ENCODE measurements around the gene PROB1.

The PROB1 gene

DNA sequence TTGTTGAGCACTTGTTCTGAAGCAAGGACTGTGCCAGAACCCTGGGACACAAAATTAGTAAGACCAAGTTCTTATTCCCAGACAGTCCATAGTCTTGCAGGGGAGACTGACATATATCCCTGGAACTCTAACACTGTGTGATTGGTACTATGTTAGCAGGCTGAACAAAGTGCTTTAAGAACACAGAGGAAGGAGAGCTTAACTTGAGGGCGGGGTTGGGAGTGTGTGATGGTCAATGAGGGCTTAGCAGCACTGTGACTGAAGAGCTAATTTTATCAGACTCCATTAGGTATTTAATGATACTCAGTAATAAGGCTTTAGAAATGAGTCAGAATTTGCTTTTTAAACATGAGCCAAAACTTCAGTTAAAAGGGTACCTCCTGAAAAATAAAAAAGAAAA, 23.9 kb upstream of the PROB1 start:
- ChIA-PET CTCF (interaction anchor here (1.0 to 17.0 kb wide), 13 partner anchors 9 to 131 kb away, joined by 3 to 359 read pairs (median 6); partner anchors contain the start of genes DNAJC18 and PROB1), POLR2A (interaction anchor here (1.4 kb wide), 1 partner anchor 95 kb away, joined by 4 read pairs; no protein-coding TSS in a partner anchor)
- H3K9me3 ChIP-seq (ENCODE audit: control extremely low read depth in 1 of 5, control insufficient read depth in 4 of 5, insufficient read depth in 2 of 5, low read depth in 1 of 5, low read length in 4 of 5): no peaks in the 10 kb centered on the region
- no peaks in the 10 kb centered on the region for H3K27me3 ChIP-seq (replicated peaks in 2 of 5; ENCODE audit: control insufficient read depth in 4 of 5, insufficient read depth in 5 of 5, low read length in 4 of 5)
- WGBS (ENCODE audit: insufficient coverage): 100% methylated on average over 1 of the region's 1 CpG
- no peak overlapping the region for H3K27ac ChIP-seq (ENCODE audit: insufficient read depth in 1 of 2, low read depth in 1 of 2, low read length in 2 of 2, poor library complexity in 1 of 2, severe bottlenecking in 2 of 2)
- DNase-seq: no peak
- H3K36me3 ChIP-seq (ENCODE audit: control insufficient read depth in 4 of 4, insufficient read depth in 4 of 4, low read length in 3 of 4): peaks cover 3 to 29% (median 15%) of the 10 kb centered on the region in 4 experiments
- H3K4me1 ChIP-seq (ENCODE audit: control extremely low read depth in 1 of 4, control insufficient read depth in 4 of 4, insufficient read depth in 4 of 4, low read length in 3 of 4): peaks cover 4 to 49% (median 37%) of the 10 kb centered on the region in 4 experiments
- H3K4me3 ChIP-seq (ENCODE audit: control insufficient read depth in 1 of 7, extremely low read depth in 1 of 7, insufficient read depth in 4 of 7, low read depth in 2 of 7, low read length in 6 of 7): no peak overlapping the region

GRCh38 chr5:139417214-139417613, 22.3 kb upstream of the PROB1 start:
- Histone ChIP-seq H3K36me3 (ENCODE audit: control insufficient read depth in 4 of 4, insufficient read depth in 4 of 4, low read length in 3 of 4) (peaks cover 5 to 34% (median 16%) of the 10 kb centered on the region in 4 experiments), H3K4me1 (ENCODE audit: control extremely low read depth in 1 of 4, control insufficient read depth in 4 of 4, insufficient read depth in 4 of 4, low read length in 3 of 4) (peaks cover 4 to 49% (median 36%) of the 10 kb centered on the region in 4 experiments), H3K4me3 (ENCODE audit: control insufficient read depth in 1 of 7, extremely low read depth in 1 of 7, insufficient read depth in 4 of 7, low read depth in 2 of 7, low read length in 6 of 7) (peak overlapping the region in 1 of 7 experiments; percentile 38), H3K9me3 (ENCODE audit: control extremely low read depth in 1 of 5, control insufficient read depth in 4 of 5, insufficient read depth in 2 of 5, low read depth in 1 of 5, low read length in 4 of 5) (no peaks in the 10 kb centered on the region), H3K27ac (ENCODE audit: insufficient read depth in 1 of 2, low read depth in 1 of 2, low read length in 2 of 2, poor library complexity in 1 of 2, severe bottlenecking in 2 of 2) (peak overlapping the region in 1 of 2 experiments; percentile 44), H3K27me3 (replicated peaks in 2 of 5; ENCODE audit: control insufficient read depth in 4 of 5, insufficient read depth in 5 of 5, low read length in 4 of 5) (no peaks in the 10 kb centered on the region)
- peak in 2 of 3 donors; percentile 75 to 84 for DNase-seq
- ChIA-PET CTCF (interaction anchor here (0.6 to 17.0 kb wide), 6 partner anchors 8 to 359 kb away, joined by 3 to 359 read pairs (median 6); partner anchors contain the start of gene SPATA24), POLR2A (no interaction called here)
- 17% methylated on average over 1 of the region's 4 CpGs for WGBS (ENCODE audit: insufficient coverage)

DNA sequence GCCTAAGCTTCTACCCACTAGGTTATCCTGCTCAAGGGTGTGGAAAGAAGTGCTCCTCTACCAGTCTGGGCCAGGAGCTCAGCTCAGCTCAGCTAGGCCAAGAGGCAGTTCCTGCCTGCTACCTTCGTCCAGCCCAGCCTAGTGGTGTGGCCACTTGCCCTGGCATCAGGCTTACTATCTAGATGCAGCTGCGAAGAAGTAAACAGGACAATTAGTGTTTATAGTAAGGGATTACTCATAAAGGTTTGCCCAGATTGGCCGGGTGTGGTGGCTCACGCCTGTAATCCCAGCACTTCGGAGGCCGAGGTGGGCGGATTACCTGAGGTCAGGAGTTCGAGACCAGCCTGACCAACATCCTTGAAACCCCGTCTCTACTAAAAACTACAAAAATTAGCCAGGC, 21.7 kb upstream of the PROB1 start:
- Histone ChIP-seq H3K4me3 (ENCODE audit: control insufficient read depth in 1 of 7, extremely low read depth in 1 of 7, insufficient read depth in 4 of 7, low read depth in 2 of 7, low read length in 6 of 7) (no peak overlapping the region), H3K27me3 (replicated peaks in 2 of 5; ENCODE audit: control insufficient read depth in 4 of 5, insufficient read depth in 5 of 5, low read length in 4 of 5) (no peaks in the 10 kb centered on the region), H3K4me1 (ENCODE audit: control extremely low read depth in 1 of 4, control insufficient read depth in 4 of 4, insufficient read depth in 4 of 4, low read length in 3 of 4) (peaks cover 4 to 49% (median 36%) of the 10 kb centered on the region in 4 experiments), H3K36me3 (ENCODE audit: control insufficient read depth in 4 of 4, insufficient read depth in 4 of 4, low read length in 3 of 4) (peaks cover 5 to 34% (median 16%) of the 10 kb centered on the region in 4 experiments), H3K27ac (ENCODE audit: insufficient read depth in 1 of 2, low read depth in 1 of 2, low read length in 2 of 2, poor library complexity in 1 of 2, severe bottlenecking in 2 of 2) (no peak overlapping the region), H3K9me3 (ENCODE audit: control extremely low read depth in 1 of 5, control insufficient read depth in 4 of 5, insufficient read depth in 2 of 5, low read depth in 1 of 5, low read length in 4 of 5) (no peaks in the 10 kb centered on the region)
- no peak for DNase-seq
- ChIA-PET POLR2A (interaction anchor here (0.6 kb wide), 1 partner anchor 86 kb away, joined by 3 read pairs; no protein-coding TSS in a partner anchor), CTCF (interaction anchor here (1.1 to 17.0 kb wide), 2 partner anchors 13 to 97 kb away, joined by 3 to 359 read pairs; no protein-coding TSS in a partner anchor)
- WGBS (ENCODE audit: insufficient coverage): 100% methylated on average over 8 of the region's 9 CpGs

GRCh38 chr5:139415869-139416268, 21.0 kb upstream of the PROB1 start:
- H3K4me3 ChIP-seq (ENCODE audit: control insufficient read depth in 1 of 7, extremely low read depth in 1 of 7, insufficient read depth in 4 of 7, low read depth in 2 of 7, low read length in 6 of 7): no peak overlapping the region
- no peaks in the 10 kb centered on the region for H3K27me3 ChIP-seq (replicated peaks in 2 of 5; ENCODE audit: control insufficient read depth in 4 of 5, insufficient read depth in 5 of 5, low read length in 4 of 5)
- ChIA-PET CTCF (interaction anchor here (0.7 to 17.0 kb wide), 8 partner anchors 9 to 218 kb away, joined by 3 to 359 read pairs (median 4); no protein-coding TSS in a partner anchor), POLR2A (interaction anchor here (0.6 kb wide), 1 partner anchor 87 kb away, joined by 3 read pairs; no protein-coding TSS in a partner anchor)
- no peaks in the 10 kb centered on the region for H3K9me3 ChIP-seq (ENCODE audit: control extremely low read depth in 1 of 5, control insufficient read depth in 4 of 5, insufficient read depth in 2 of 5, low read depth in 1 of 5, low read length in 4 of 5)
- peaks cover 4 to 49% (median 36%) of the 10 kb centered on the region in 4 experiments for H3K4me1 ChIP-seq (ENCODE audit: control extremely low read depth in 1 of 4, control insufficient read depth in 4 of 4, insufficient read depth in 4 of 4, low read length in 3 of 4)
- no peak overlapping the region for H3K27ac ChIP-seq (ENCODE audit: insufficient read depth in 1 of 2, low read depth in 1 of 2, low read length in 2 of 2, poor library complexity in 1 of 2, severe bottlenecking in 2 of 2)
- peaks cover 5 to 28% (median 14%) of the 10 kb centered on the region in 4 experiments for H3K36me3 ChIP-seq (ENCODE audit: control insufficient read depth in 4 of 4, insufficient read depth in 4 of 4, low read length in 3 of 4)
- DNase-seq: no peak

- CTCF ChIA-PET: interaction anchor here (0.7 to 17.0 kb wide), 8 partner anchors 9 to 219 kb away, joined by 3 to 359 read pairs (median 4); partner anchors contain the start of gene SPATA24
- Histone ChIP-seq H3K9me3 (ENCODE audit: control extremely low read depth in 1 of 5, control insufficient read depth in 4 of 5, insufficient read depth in 2 of 5, low read depth in 1 of 5, low read length in 4 of 5) (no peaks in the 10 kb centered on the region), H3K4me1 (ENCODE audit: control extremely low read depth in 1 of 4, control insufficient read depth in 4 of 4, insufficient read depth in 4 of 4, low read length in 3 of 4) (peaks cover 4 to 49% (median 36%) of the 10 kb centered on the region in 4 experiments), H3K36me3 (ENCODE audit: control insufficient read depth in 4 of 4, insufficient read depth in 4 of 4, low read length in 3 of 4) (peaks cover 4 to 25% (median 12%) of the 10 kb centered on the region in 4 experiments), H3K27me3 (replicated peaks in 2 of 5; ENCODE audit: control insufficient read depth in 4 of 5, insufficient read depth in 5 of 5, low read length in 4 of 5) (no peaks in the 10 kb centered on the region), H3K27ac (ENCODE audit: insufficient read depth in 1 of 2, low read depth in 1 of 2, low read length in 2 of 2, poor library complexity in 1 of 2, severe bottlenecking in 2 of 2) (no peak overlapping the region), H3K4me3 (ENCODE audit: control insufficient read depth in 1 of 7, extremely low read depth in 1 of 7, insufficient read depth in 4 of 7, low read depth in 2 of 7, low read length in 6 of 7) (no peak overlapping the region)
- POLR2A ChIA-PET: no interaction called here
- DNase-seq: no peak
- 91% methylated on average over 8 of the region's 8 CpGs for WGBS (ENCODE audit: insufficient coverage)
Measured at GRCh38 chr5:139415221-139415861, 20.4 kb upstream of the PROB1 start.

DNA sequence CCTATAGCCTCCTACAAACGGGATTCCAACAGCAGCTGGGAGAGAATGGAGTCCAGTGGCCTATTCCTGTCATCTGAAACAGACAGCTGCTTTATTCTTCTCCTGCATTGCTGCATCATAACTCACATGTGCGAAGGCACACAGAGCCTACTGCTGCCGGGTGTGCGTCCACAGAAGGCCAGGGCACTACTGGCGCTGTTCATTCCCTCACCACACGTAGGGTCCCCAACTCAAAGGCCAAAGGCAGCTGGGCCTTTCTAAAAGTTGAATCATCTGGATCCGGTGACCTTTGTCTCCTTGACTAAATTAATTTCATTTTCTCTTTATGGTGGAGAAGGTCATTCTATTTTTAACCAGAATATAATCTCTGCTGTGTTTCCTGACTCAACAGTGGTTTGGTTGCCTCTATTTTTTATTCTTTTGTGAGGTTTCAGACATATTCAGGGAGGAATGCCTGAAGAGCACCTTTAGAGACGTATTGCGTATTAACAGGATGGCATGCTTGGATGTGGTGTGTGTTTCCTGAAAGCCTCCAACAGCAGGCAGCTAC, 19.8 kb upstream of the PROB1 start:
- Histone ChIP-seq H3K27me3 (replicated peaks in 2 of 5; ENCODE audit: control insufficient read depth in 4 of 5, insufficient read depth in 5 of 5, low read length in 4 of 5) (no peaks in the 10 kb centered on the region), H3K36me3 (ENCODE audit: control insufficient read depth in 4 of 4, insufficient read depth in 4 of 4, low read length in 3 of 4) (peaks cover 2 to 20% (median 11%) of the 10 kb centered on the region in 4 experiments), H3K9me3 (ENCODE audit: control extremely low read depth in 1 of 5, control insufficient read depth in 4 of 5, insufficient read depth in 2 of 5, low read depth in 1 of 5, low read length in 4 of 5) (no peaks in the 10 kb centered on the region), H3K27ac (ENCODE audit: insufficient read depth in 1 of 2, low read depth in 1 of 2, low read length in 2 of 2, poor library complexity in 1 of 2, severe bottlenecking in 2 of 2) (no peak overlapping the region), H3K4me3 (ENCODE audit: control insufficient read depth in 1 of 7, extremely low read depth in 1 of 7, insufficient read depth in 4 of 7, low read depth in 2 of 7, low read length in 6 of 7) (peak overlapping the region in 1 of 7 experiments; percentile 10), H3K4me1 (ENCODE audit: control extremely low read depth in 1 of 4, control insufficient read depth in 4 of 4, insufficient read depth in 4 of 4, low read length in 3 of 4) (peaks cover 4 to 46% (median 34%) of the 10 kb centered on the region in 4 experiments)
- WGBS (ENCODE audit: insufficient coverage): 88% methylated on average over 7 of the region's 9 CpGs
- POLR2A ChIA-PET: no interaction called here
- DNase-seq: no peak
- CTCF ChIA-PET: interaction anchor here (0.7 to 17.0 kb wide), 4 partner anchors 8 to 99 kb away, joined by 3 to 359 read pairs (median 4); partner anchors contain the start of gene SPATA24

Data from common myeloid progenitor, CD34-positive (primary cell).